ENCODE measurements around the gene CASZ1.

DNA sequence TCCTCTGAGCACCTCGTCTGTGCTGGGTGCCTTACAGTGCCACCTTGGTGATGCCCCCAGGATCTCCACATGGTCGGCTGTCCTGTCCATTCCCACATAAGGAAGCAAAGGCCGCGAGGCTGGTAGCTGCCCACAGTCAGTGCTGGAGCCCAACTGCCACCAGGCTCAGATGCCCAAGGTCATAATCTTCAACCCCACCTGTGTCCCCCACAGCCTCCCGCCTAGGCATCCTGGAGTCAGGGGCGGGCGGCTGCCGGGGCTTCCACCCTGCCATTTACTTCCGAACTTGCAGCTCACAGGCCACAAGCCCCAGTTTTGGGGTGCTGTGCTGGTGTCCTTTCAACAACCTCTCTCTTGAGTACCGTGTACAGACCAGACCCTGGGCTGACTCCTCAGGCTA, 126.3 kb downstream of the CASZ1 start:
- TF ChIP-seq, protein P1, sequence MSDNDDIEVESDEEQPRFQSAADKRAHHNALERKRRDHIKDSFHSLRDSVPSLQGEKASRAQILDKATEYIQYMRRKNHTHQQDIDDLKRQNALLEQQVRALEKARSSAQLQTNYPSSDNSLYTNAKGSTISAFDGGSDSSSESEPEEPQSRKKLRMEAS (IDR thresholded peaks at IDR 0.05; ENCODE audit: insufficient read depth, insufficient read length) = no peak
- TF ChIP-seq, protein P2, sequence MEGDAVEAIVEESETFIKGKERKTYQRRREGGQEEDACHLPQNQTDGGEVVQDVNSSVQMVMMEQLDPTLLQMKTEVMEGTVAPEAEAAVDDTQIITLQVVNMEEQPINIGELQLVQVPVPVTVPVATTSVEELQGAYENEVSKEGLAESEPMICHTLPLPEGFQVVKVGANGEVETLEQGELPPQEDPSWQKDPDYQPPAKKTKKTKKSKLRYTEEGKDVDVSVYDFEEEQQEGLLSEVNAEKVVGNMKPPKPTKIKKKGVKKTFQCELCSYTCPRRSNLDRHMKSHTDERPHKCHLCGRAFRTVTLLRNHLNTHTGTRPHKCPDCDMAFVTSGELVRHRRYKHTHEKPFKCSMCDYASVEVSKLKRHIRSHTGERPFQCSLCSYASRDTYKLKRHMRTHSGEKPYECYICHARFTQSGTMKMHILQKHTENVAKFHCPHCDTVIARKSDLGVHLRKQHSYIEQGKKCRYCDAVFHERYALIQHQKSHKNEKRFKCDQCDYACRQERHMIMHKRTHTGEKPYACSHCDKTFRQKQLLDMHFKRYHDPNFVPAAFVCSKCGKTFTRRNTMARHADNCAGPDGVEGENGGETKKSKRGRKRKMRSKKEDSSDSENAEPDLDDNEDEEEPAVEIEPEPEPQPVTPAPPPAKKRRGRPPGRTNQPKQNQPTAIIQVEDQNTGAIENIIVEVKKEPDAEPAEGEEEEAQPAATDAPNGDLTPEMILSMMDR (IDR thresholded peaks at IDR 0.05; ENCODE audit: extremely low read depth in 1 of 2, insufficient read depth in 1 of 2, low read depth in 1 of 2, low read length in 2 of 2) = no peak
- TF ChIP-seq FOS (IDR thresholded peaks at IDR 0.05; ENCODE audit: borderline replicate concordance, insufficient read depth, low read length) (no peak), POLR2A (IDR thresholded peaks at IDR 0.05; ENCODE audit: low read depth, low read length) (no peak), POLR2AphosphoS5 (IDR thresholded peaks at IDR 0.05; ENCODE audit: insufficient read depth, low read depth, low read length) (no peak), EZH2 (IDR thresholded peaks at IDR 0.05; ENCODE audit: borderline replicate concordance, low read depth, low read length, severe bottlenecking) (no peak), JUN (IDR thresholded peaks at IDR 0.05; ENCODE audit: borderline replicate concordance, insufficient read depth, insufficient read length, low read depth) (no peak), MYC (IDR thresholded peaks at IDR 0.05; ENCODE audit: low read depth, low read length) (no peak)
